ENCODE data around the gene PRKCA. TPM values are rescaled to one million over a fixed set of nuclear protein-coding genes. Genes with fewer than 3 reads are reported as not detected.
"Not testable (repeated sequence)": the region's sequence is repeated elsewhere in the genome, so short reads cannot be mapped to it uniquely, and the experiment has no call there.

The PRKCA gene
- total and polyA plus RNA-seq, 2 donors (not counting 3 experiments of a cell fraction or from before 2014, with no cell fraction given): 7.5 to 34.2 TPM

GRCh38 chr17:66349521-66350254 is 47.3 kb downstream of the PRKCA start:
- Histone ChIP-seq H3K27me3 (ENCODE audit: control insufficient read depth in 2 of 2, insufficient read depth in 2 of 2, low read length in 2 of 2) (no peaks in the 10 kb centered on the region), H3K4me3 (replicated peaks in 1 of 3; ENCODE audit: insufficient read depth in 1 of 3, low read depth in 1 of 3, low read length in 3 of 3) (no peak overlapping the region), H3K27ac (ENCODE audit: insufficient read depth, low read depth, low read length) (no peak overlapping the region), H3K79me2 (ENCODE audit: control insufficient read depth, insufficient read depth, low read length) (peaks cover 29% of the 10 kb centered on the region), H3K9ac (replicated peaks; ENCODE audit: extremely low read depth, insufficient read depth, low read length) (no peak overlapping the region), H3K4me1 (ENCODE audit: control insufficient read depth, extremely low read depth, insufficient read depth, low read length) (peaks cover 32% of the 10 kb centered on the region), H4K20me1 (replicated peaks; ENCODE audit: control insufficient read depth, extremely low read depth, insufficient read depth, low read length) (no peaks in the 10 kb centered on the region), H3K9me3 (replicated peaks; ENCODE audit: control insufficient read depth, insufficient read depth, low read length) (no peaks in the 10 kb centered on the region), H3K4me2 (ENCODE audit: insufficient read depth, low read length) (no peak overlapping the region), H2AFZ (ENCODE audit: low read depth, low read length) (no peak overlapping the region), H3K9me1 (replicated peaks; ENCODE audit: control insufficient read depth, extremely low read depth, insufficient read depth, low read length) (no peaks in the 10 kb centered on the region), H3K36me3 (ENCODE audit: control insufficient read depth in 2 of 2, extremely low read depth in 1 of 2, insufficient read depth in 2 of 2, low read length in 2 of 2) (no peaks in the 10 kb centered on the region)
- ChIA-PET CTCF (interaction anchor here (1.0 to 1.2 kb wide), 2 partner anchors 18 to 324 kb away, joined by 3 read pairs; no protein-coding TSS in a partner anchor), POLR2A (no interaction called here)
- BruUV-seq (replicated peaks): no TSS peak
- TF ChIP-seq POLR2A (IDR thresholded peaks at IDR 0.05; ENCODE audit: low read depth, low read length) (no peak), POLR2AphosphoS5 (IDR thresholded peaks at IDR 0.05; ENCODE audit: insufficient read depth, low read depth, low read length) (no peak), CTCF (IDR thresholded peaks at IDR 0.05; ENCODE audit: extremely low read depth in 1 of 2, insufficient read depth in 1 of 2, low read depth in 1 of 2, low read length in 2 of 2) (no peak), JUN (IDR thresholded peaks at IDR 0.05; ENCODE audit: borderline replicate concordance, insufficient read depth, insufficient read length, low read depth) (no peak), GATA2 (IDR thresholded peaks at IDR 0.05; ENCODE audit: insufficient read depth, insufficient read length, low read depth, low read length) (no peak), EZH2 (IDR thresholded peaks at IDR 0.05; ENCODE audit: borderline replicate concordance, low read depth, low read length, severe bottlenecking) (no peak), FOS (IDR thresholded peaks at IDR 0.05; ENCODE audit: borderline replicate concordance, insufficient read depth, low read length) (no peak), MYC (IDR thresholded peaks at IDR 0.05; ENCODE audit: low read depth, low read length) (no peak)
- TF ChIP-seq, protein P1, sequence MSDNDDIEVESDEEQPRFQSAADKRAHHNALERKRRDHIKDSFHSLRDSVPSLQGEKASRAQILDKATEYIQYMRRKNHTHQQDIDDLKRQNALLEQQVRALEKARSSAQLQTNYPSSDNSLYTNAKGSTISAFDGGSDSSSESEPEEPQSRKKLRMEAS (IDR thresholded peaks at IDR 0.05; ENCODE audit: insufficient read depth, insufficient read length): no peak
- DNase-seq (ENCODE audit: low read depth, low spot score) (no peak), FAIRE-seq (no peak)
- dilution Hi-C loops (cut with MboI; ENCODE audit: extremely low pct_ligation_motif_present, low sequenced_read_pairs) (no loop called here), intact Hi-C loops (cut with micrococcal nuclease) (loop anchor here (5.0 kb wide), 1 partner anchor 42 kb away; no protein-coding TSS in a partner anchor)

DNA sequence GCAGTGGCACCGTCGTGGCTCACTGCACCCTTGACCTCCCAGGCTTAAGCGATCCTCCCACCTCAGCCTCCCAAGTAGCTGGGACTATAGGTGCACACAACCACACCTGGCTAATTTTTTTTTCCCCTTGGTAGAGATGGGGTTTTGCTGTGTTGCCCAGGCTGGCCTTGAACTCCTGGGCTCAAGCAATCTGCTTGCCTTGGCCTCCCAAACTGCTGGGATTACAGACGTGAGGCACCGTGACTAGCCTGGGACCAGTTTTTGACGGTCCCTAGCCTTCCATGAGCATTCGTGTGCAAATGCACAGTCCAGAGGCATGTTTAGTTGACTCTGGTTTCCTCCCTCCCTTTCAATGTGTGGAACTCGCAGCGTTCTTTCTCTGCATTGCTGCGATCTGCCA is 48.2 kb downstream of the PRKCA start:
- H2AFZ ChIP-seq (ENCODE audit: low read depth, low read length); intact Hi-C loops (cut with micrococcal nuclease); H3K27me3 ChIP-seq (ENCODE audit: control insufficient read depth in 2 of 2, insufficient read depth in 2 of 2, low read length in 2 of 2); H3K4me2 ChIP-seq (ENCODE audit: insufficient read depth, low read length); H4K20me1 ChIP-seq (replicated peaks; ENCODE audit: control insufficient read depth, extremely low read depth, insufficient read depth, low read length); dilution Hi-C loops (cut with MboI; ENCODE audit: extremely low pct_ligation_motif_present, low sequenced_read_pairs); H3K9ac ChIP-seq (replicated peaks; ENCODE audit: extremely low read depth, insufficient read depth, low read length); H3K4me3 ChIP-seq (replicated peaks in 1 of 3; ENCODE audit: insufficient read depth in 1 of 3, low read depth in 1 of 3, low read length in 3 of 3); H3K27ac ChIP-seq (ENCODE audit: insufficient read depth, low read depth, low read length); BruUV-seq (replicated peaks); FAIRE-seq; DNase-seq (ENCODE audit: low read depth, low spot score); POLR2A ChIA-PET; H3K36me3 ChIP-seq (ENCODE audit: control insufficient read depth in 2 of 2, extremely low read depth in 1 of 2, insufficient read depth in 2 of 2, low read length in 2 of 2); H3K9me3 ChIP-seq (replicated peaks; ENCODE audit: control insufficient read depth, insufficient read depth, low read length); H3K9me1 ChIP-seq (replicated peaks; ENCODE audit: control insufficient read depth, extremely low read depth, insufficient read depth, low read length): not testable (repeated sequence)
- peaks cover 27% of the 10 kb centered on the region for H3K79me2 ChIP-seq (ENCODE audit: control insufficient read depth, insufficient read depth, low read length)
- CTCF ChIA-PET: interaction anchor here (1.3 kb wide), 1 partner anchor 17 kb away, joined by 3 read pairs; no protein-coding TSS in a partner anchor
- peaks cover 37% of the 10 kb centered on the region for H3K4me1 ChIP-seq (ENCODE audit: control insufficient read depth, extremely low read depth, insufficient read depth, low read length)

All from endothelial cell of umbilical vein (primary cell).